GM12891 (cell line): ENCODE data around the gene NEGR1.

ENCODE experiments used
- PAX5 ChIP-seq: IDR thresholded peaks from 2 replicates; pipeline ENCODE4 v1.6.1; 2011; ENCODE audit warnings: low read length, moderate library complexity, mild to moderate bottlenecking; ENCODE audit not compliant: insufficient read depth, severe bottlenecking
- POLR2A ChIP-seq: IDR thresholded peaks from 2 replicates; pipeline ENCODE4 v1.6.1; 2011; ENCODE audit warnings: low read depth, low read length, control low read depth
- POLR2AphosphoS5 ChIP-seq: IDR thresholded peaks from 2 replicates; pipeline ENCODE4 v1.6.1; 2011; ENCODE audit warnings: low read depth, low read length, control low read depth
- POU2F2 ChIP-seq: IDR thresholded peaks from 2 replicates; pipeline ENCODE4 v1.6.1; 2011; ENCODE audit warnings: low read depth, mild to moderate bottlenecking, control low read depth, low read length, moderate library complexity
- SPI1 ChIP-seq: IDR thresholded peaks from 2 replicates; pipeline ENCODE4 v1.6.1; 2011; ENCODE audit warnings: low read depth, low read length, control low read depth
- TAF1 ChIP-seq: IDR thresholded peaks from 2 replicates; pipeline ENCODE4 v1.6.1; 2011; ENCODE audit warnings: low read depth, low read length, control low read depth

- TF ChIP-seq POLR2AphosphoS5 (no peak), TAF1 (no peak), POLR2A (no peak), SPI1 (no peak), PAX5 (no peak), POU2F2 (no peak)
Observed at GRCh38 chr1:71494163-71494562, 788.2 kb downstream of the NEGR1 start.
